ENCODE results near the gene TBXA2R.

Gene TBXA2R

DNA sequence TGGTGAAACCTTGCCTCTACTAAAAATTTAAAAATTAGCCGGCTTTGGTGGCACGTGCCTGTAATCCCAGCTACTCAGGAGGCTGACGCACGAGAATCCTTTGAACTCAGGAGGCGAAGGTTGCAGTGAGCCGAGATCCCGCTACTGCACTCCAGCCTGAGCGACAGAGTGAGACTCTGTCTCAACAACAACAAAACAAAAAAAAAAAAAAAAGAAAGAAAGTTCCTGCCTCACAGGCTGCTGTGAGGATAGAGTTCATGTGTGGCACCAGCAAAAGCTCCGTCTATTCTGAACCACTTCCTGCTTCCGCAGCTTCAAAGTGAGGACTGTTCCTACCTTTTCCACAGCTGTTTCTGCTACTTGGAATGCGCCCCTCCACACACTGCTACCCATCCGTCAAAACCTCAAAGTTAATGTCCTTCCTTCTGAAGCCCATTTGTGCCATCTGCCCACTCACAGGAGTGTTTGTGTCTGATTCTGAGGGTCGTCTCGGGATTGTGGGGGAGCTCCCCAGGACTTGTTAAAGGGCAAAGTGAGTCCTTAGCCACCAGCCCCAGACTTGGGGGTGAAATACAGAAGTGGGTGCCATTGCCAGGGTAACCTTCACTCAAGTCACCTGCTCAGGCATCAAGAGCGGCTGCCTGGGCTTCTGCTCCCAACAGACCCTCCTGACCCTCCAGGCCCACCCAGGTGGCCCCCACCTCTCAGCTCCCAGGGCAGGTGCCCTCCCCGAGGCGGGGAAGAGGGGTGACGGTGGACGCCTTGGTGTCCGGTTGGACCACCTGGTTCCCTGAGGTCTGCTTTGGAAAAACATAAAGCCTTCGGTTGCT lies 52.2 kb downstream of the TBXA2R start:
- H3K27me3 Mint-ChIP-seq, result no peaks in the 10 kb centered on the region

DNA sequence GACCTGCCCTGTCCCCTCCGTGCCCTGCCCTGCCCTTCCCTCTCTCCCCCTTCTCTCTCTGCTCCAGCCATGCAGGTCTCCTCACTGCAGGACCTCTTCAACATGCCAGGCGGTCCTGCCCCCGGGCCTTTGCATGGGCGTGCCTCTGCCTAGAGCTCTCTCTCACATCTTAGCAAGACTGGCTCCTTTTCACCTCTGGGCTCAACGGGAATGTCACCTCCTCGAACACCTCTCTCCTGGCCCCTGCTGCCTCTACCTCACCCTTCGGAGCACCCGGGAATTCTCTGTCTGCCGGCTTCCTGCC lies 54.9 kb downstream of the TBXA2R start:
- no peak overlapping the region for H3K4me3 Mint-ChIP-seq
- peaks cover 5% of the 10 kb centered on the region for H3K36me3 Mint-ChIP-seq (ENCODE audit: low read depth)
- H3K9me3 Mint-ChIP-seq, result no peaks in the 10 kb centered on the region
- H3K4me1 Mint-ChIP-seq (ENCODE audit: low read depth), result peaks cover 49% of the 10 kb centered on the region
- H3K27me3 Mint-ChIP-seq, result no peaks in the 10 kb centered on the region
- peak overlapping the region; percentile 45 for H3K27ac Mint-ChIP-seq

More for the DNA sequence above, 52.2 kb downstream of the TBXA2R start:
- Mint-ChIP-seq H3K9me3 (no peaks in the 10 kb centered on the region), H3K4me3 (peak overlapping the region; percentile 100), H3K27ac (peak overlapping the region; percentile 89), H3K36me3 (ENCODE audit: low read depth) (peaks cover 5% of the 10 kb centered on the region), H3K4me1 (ENCODE audit: low read depth) (peaks cover 56% of the 10 kb centered on the region)

DNA sequence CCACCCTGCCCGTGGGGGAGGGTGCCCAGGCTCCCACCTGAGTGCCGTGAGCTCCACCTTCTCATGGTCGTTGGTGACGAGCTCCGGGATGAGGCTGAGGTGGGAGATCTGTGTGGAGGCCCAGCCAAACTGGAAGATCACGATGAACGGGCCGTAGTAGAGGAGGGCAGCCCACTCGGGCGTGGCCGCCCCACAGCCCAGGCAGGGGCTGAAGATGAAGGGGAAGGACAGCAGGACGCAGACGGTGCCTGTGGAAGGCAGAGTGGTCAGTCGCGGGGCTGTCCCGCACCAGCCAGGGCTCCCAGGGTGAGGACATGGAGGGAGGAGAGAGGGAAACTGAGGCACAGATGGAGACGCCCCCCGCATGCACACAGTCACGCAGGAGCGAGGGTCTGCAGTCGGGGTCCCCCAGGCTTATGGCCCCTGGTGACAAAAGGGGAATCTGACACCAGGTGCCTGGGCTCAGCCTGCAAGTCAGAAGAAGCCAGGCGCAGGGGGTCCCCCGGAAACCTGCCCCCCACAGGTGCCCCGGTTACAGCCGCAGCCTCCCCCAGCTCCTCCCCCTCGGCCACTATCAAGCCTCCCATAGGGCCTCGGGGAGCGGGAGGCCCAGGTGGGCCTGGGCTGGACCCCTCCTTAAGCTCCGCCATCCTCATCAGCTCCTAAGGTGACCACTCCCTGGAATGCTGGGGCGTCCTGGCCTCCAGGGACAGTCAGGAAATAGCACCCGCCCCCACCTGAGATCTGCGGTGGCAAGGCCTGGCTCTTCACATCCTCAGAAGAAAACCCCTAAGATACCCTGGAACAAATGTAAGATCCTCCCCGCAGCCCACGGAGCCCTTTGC lies 55.5 kb downstream of the TBXA2R start:
- Mint-ChIP-seq H3K27ac (peak overlapping the region; percentile 45), H3K9me3 (no peaks in the 10 kb centered on the region), H3K27me3 (no peaks in the 10 kb centered on the region), H3K4me1 (ENCODE audit: low read depth) (peaks cover 43% of the 10 kb centered on the region), H3K36me3 (ENCODE audit: low read depth) (peaks cover 5% of the 10 kb centered on the region), H3K4me3 (no peak overlapping the region)

DNA sequence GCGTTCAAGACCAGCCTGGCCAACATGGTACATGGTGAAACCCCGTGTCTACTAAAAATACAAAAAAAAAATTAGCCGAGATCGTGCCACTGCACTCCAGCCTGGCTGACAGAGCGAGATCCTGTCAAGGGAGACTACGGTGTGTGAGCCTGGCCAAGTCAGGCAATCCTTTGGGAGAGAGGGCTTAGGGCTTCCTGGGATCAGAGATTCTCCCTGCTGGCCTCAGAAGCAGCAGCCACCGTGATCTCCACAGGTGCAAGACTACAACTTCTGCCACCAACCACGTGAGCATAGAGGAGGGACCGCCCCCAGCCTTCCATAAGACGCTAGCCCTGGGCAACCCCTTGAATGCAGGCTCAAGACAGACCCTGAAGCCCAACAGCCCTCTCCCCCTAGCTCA lies 56.9 kb downstream of the TBXA2R start:
- H3K27ac Mint-ChIP-seq, result no peak overlapping the region

DNA sequence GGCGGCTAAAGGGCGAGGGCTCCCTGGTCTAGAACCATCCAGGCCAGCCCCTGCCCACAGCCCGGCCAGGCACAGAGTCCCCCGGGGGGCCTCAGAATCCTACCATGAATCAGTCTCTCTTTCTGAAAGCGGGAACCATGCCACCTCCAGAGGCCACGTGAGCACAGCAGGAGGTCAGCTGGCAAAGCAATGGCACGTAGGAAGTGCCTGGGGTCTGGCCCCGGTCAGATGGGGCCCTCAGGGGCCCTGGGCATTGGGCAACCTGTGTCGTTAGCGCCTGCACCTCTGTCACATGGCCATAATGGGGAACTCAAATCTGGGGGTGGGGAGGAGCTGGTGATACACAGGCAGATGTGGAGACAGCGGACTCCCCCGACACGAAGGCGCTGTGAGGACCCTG lies 58.1 kb downstream of the TBXA2R start:
- peaks cover 11% of the 10 kb centered on the region for H3K36me3 Mint-ChIP-seq (ENCODE audit: low read depth)
- H3K27ac Mint-ChIP-seq, result no peak overlapping the region
- H3K27me3 Mint-ChIP-seq, result no peaks in the 10 kb centered on the region
- H3K4me3 Mint-ChIP-seq, result no peak overlapping the region
- H3K4me1 Mint-ChIP-seq (ENCODE audit: low read depth), result peaks cover 31% of the 10 kb centered on the region
- H3K9me3 Mint-ChIP-seq, result no peaks in the 10 kb centered on the region

More for the DNA sequence above, 56.9 kb downstream of the TBXA2R start:
- no peaks in the 10 kb centered on the region for H3K27me3 Mint-ChIP-seq
- H3K36me3 Mint-ChIP-seq (ENCODE audit: low read depth), result peaks cover 11% of the 10 kb centered on the region
- no peaks in the 10 kb centered on the region for H3K9me3 Mint-ChIP-seq
- H3K4me3 Mint-ChIP-seq, result no peak overlapping the region
- peaks cover 40% of the 10 kb centered on the region for H3K4me1 Mint-ChIP-seq (ENCODE audit: low read depth)

DNA sequence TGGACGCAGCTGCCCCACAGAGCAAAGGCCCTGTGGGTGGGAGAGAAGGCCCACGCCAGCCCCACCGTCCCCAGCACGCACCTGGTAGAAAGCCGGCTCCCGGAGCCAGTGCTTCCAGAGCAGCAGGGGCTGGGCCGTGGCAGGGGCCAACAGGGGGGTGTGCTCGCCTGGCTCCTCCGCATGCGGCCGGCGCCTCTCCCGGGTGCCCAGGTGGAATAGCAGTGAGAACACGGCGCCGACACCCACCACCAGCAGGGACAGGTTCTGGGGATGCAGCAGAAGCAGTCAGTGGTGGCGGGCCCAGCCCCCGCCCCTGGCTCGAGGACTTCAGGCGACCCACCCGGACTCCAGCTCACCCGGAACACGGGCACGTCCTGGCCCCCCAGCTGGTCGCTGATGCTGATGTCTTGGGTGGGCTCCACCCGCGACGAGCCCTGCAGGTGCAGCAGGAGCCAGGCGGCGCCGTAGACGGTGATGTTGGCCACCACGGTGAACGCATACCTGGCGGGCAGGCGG lies 58.9 kb downstream of the TBXA2R start:
- Mint-ChIP-seq H3K4me1 (ENCODE audit: low read depth) (peaks cover 25% of the 10 kb centered on the region), H3K27me3 (no peaks in the 10 kb centered on the region), H3K27ac (no peak overlapping the region), H3K9me3 (no peaks in the 10 kb centered on the region), H3K36me3 (ENCODE audit: low read depth) (peaks cover 11% of the 10 kb centered on the region), H3K4me3 (no peak overlapping the region)

DNA sequence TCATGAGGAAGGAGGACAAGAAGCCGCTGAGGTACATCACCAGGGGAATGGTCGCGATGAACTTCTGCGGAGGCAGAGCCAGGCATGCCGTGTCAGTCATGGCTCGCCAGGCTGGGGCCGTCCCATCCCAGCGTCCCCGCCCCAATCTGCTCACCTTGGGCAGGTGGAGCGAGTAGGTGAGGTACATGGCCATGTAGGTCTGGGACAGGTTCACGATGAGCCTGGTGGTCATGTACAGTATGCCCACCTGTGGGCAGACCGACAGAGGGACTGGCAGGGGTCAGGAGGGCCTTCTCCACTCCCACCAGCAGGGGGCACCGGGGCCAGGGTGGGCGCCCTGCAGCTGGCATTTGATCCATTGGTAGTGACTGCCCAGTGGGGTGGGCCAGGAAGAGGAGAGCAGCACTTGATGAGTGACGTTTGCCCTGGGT lies 59.4 kb downstream of the TBXA2R start:
- no peaks in the 10 kb centered on the region for H3K27me3 Mint-ChIP-seq
- H3K27ac Mint-ChIP-seq, result no peak overlapping the region
- H3K4me1 Mint-ChIP-seq (ENCODE audit: low read depth), result peaks cover 20% of the 10 kb centered on the region
- H3K4me3 Mint-ChIP-seq, result no peak overlapping the region
- no peaks in the 10 kb centered on the region for H3K9me3 Mint-ChIP-seq
- H3K36me3 Mint-ChIP-seq (ENCODE audit: low read depth), result peaks cover 11% of the 10 kb centered on the region

DNA sequence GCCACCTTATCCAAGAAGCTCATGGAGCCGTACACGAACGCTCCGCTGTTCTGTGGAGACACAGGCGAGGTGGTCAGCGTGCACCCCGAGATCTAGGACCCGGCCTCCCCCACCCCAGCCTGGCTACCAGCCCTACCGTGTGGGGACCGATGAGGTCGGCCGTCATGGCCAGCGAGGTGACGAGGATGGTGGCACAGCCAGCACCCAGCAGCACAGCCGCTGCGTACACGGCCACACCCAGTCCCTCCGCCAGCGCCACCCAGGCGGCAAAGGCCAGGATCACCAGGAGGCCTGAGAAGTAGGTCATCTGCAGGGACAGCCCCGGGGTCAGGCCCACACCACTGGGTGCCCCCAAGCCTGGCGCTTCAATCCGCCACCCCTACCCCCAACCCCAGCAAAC lies 60.6 kb downstream of the TBXA2R start:
- Mint-ChIP-seq H3K27ac (no peak overlapping the region), H3K4me3 (no peak overlapping the region), H3K36me3 (ENCODE audit: low read depth) (peaks cover 11% of the 10 kb centered on the region), H3K4me1 (ENCODE audit: low read depth) (peaks cover 15% of the 10 kb centered on the region), H3K9me3 (no peaks in the 10 kb centered on the region), H3K27me3 (no peaks in the 10 kb centered on the region)

DNA sequence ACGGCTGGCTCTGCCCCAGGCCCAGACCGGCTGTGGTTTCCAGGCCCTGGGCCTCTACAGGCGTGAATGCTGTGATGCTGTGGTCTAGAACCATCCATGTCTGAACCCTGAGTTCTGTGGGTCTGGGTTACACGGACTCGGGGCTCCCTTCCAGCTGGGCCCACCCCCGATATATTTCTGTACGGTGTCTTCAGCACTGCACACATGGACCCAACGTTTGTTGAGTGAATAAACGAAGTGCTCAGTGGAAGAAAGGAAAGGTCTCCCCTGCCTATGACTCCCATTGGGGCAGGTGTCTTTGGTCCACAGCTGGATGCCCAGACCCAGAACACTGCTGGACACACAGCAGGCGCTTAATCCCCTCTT lies 61.0 kb downstream of the TBXA2R start:
- peak overlapping the region; percentile 31 for H3K27ac Mint-ChIP-seq
- H3K4me3 Mint-ChIP-seq, result no peak overlapping the region
- no peaks in the 10 kb centered on the region for H3K9me3 Mint-ChIP-seq
- peaks cover 11% of the 10 kb centered on the region for H3K36me3 Mint-ChIP-seq (ENCODE audit: low read depth)
- peaks cover 10% of the 10 kb centered on the region for H3K4me1 Mint-ChIP-seq (ENCODE audit: low read depth)
- no peaks in the 10 kb centered on the region for H3K27me3 Mint-ChIP-seq

DNA sequence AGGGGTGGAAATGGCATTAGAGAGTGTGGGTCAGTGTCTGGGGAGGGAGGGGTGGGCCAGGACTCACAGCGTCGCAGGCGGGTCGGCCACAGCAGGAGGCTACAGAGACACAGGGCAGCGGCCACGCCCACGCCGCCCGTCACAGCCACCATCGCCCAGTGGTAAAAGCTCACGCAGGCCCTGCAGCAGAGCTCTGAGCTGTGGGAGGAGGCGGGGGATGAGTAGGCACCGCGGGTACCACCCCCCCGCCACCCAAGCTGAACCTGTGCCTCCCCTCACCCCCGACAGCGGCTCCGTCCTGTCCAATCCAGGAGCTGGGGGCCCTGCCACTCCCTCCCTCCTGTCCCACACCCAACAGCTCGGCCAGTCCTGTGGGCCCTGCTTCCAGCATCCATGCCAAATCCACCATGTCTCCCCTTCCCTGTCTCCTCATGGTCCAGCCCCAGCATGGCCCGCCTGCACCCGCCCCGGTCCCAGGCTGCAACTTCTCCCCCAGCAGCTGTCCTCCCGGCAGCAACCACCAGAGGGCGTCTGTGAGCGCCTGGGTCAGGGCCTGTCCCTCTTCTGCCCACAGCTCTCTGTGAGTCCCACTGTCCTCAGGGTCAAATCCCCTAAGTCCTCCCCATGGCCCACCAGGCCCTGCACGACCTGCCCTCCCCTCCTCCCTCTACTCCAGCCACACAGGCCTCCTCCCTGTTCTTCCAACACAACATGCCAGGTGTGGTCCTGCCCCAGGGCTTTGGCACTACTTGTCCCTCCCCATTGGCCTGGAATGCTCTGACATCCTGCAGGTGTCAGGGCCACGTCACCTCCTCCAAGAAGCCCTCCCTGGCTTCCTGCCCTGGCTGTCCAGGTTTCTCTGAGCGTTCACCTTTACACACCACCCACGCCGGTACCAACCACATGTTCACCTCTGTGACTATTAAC lies 61.7 kb downstream of the TBXA2R start:
- H3K27me3 Mint-ChIP-seq, result no peaks in the 10 kb centered on the region
- H3K27ac Mint-ChIP-seq, result peak overlapping the region; percentile 55
- H3K4me3 Mint-ChIP-seq, result no peak overlapping the region
- peaks cover 13% of the 10 kb centered on the region for H3K36me3 Mint-ChIP-seq (ENCODE audit: low read depth)
- H3K9me3 Mint-ChIP-seq, result no peaks in the 10 kb centered on the region
- peaks cover 10% of the 10 kb centered on the region for H3K4me1 Mint-ChIP-seq (ENCODE audit: low read depth)
